Neural cell (in vitro differentiated cells): Measurements from ENCODE around the gene CLOCK.

ENCODE experiments used
- CTCF ChIP-seq: fragments of 450-650 bp; IDR thresholded peaks from 2 replicates; pipeline ENCODE4 v1.5.1; 2014; ENCODE audit warnings: antibody characterized with exemption, mild to moderate bottlenecking, moderate library complexity; ENCODE audit not compliant: poor library complexity, severe bottlenecking
- EZH2 ChIP-seq: fragments of 200-600, 300-800 bp; shearing (Covaris generic), sonication (generic); IDR thresholded peaks from 2 replicates; pipeline ENCODE4 v1.6.1; 2014; ENCODE audit warnings: antibody characterized with exemption, low read length, borderline replicate concordance, mild to moderate bottlenecking; ENCODE audit not compliant: insufficient read depth, poor library complexity, severe bottlenecking
- MXI1 ChIP-seq: fragments of 450-650 bp; conservative IDR thresholded peaks from 2 replicates; pipeline ENCODE4 v1.6.1; 2014; ENCODE audit warnings: antibody characterized with exemption, mild to moderate bottlenecking; ENCODE audit not compliant: poor library complexity, severe bottlenecking
- REST ChIP-seq: IDR thresholded peaks from 2 replicates; pipeline ENCODE4 v1.6.1; 2012; ENCODE audit warnings: borderline replicate concordance

GRCh38 chr4:55385201-55385649 lies 161.5 kb downstream of the CLOCK start:
- no peak for TF ChIP-seq CTCF
- no peak for TF ChIP-seq MXI1
- no peak for TF ChIP-seq REST
- TF ChIP-seq EZH2: no peak
